Spleen (tissue), 11 donors: ENCODE measurements around the gene BAIAP2L1. TPM values are rescaled to one million over a fixed set of nuclear protein-coding genes. Genes with fewer than 3 reads are reported as not detected.

Experiments used
- DNase-seq: peaks from one replicate; pipeline ENCODE4 v3.0.0-alpha.2; 2020
- H3K27ac ChIP-seq, 8 donors: fragments of 200-600 bp; sonication (generic) in 7 of 8; 1 replicate in 4 of 8; 2 replicates in 4 of 8; pipeline versions ENCODE4 v1.5.0 to v1.8.0; 2016 to 2021; ENCODE audit warnings: inconsistent platforms in 4 of 8, mild to moderate bottlenecking in 4 of 8, moderate library complexity in 1 of 8
- H3K27me3 ChIP-seq, 7 donors: fragments of 200-600 bp; sonication (generic) in 6 of 7; replicated peaks in 1 of 7; 1 replicate in 4 of 7; 2 replicates in 3 of 7; pipeline versions ENCODE4 v1.5.0 to v1.8.0; 2016 to 2021; ENCODE audit warnings: inconsistent platforms in 3 of 7, mild to moderate bottlenecking in 1 of 7
- H3K36me3 ChIP-seq, 6 donors: fragments of 200-600 bp; sonication (generic) in 5 of 6; 1 replicate in 4 of 6; 2 replicates in 2 of 6; pipeline versions ENCODE4 v1.5.0 to v1.8.0; 2016 to 2021; ENCODE audit warnings: inconsistent platforms in 2 of 6
- H3K4me1 ChIP-seq, 6 donors: fragments of 200-600 bp; sonication (generic) in 5 of 6; 1 replicate in 3 of 6; 2 replicates in 3 of 6; pipeline versions ENCODE4 v1.5.0 to v1.8.0; 2016 to 2021; ENCODE audit warnings: inconsistent platforms in 3 of 6
- H3K4me3 ChIP-seq, 8 donors: fragments of 200-600 bp; sonication (generic) in 7 of 8; 1 replicate in 4 of 8; 2 replicates in 4 of 8; pipeline versions ENCODE4 v1.5.0 to v1.8.0; 2016 to 2021; ENCODE audit warnings: inconsistent platforms in 4 of 8, mild to moderate bottlenecking in 4 of 8, moderate library complexity in 2 of 8
- H3K9me3 ChIP-seq, 8 donors: fragments of 200-600 bp; sonication (generic) in 7 of 8; 1 replicate in 4 of 8; 2 replicates in 4 of 8; pipeline versions ENCODE4 v1.5.0 to v1.8.0; 2016 to 2021; ENCODE audit warnings: inconsistent platforms in 4 of 8
- POLR2A ChIP-seq, 3 donors: fragments of 450-650 bp; IDR thresholded peaks; one replicate each; pipeline ENCODE4 v1.5.1; 2017; ENCODE audit warnings: antibody characterized with exemption in 3 of 3, mild to moderate bottlenecking in 1 of 3
- POLR2AphosphoS5 ChIP-seq, 3 donors: sonication (generic); formaldehyde crosslinking; IDR thresholded peaks; one replicate each; pipeline ENCODE4 v1.5.1; 2017; ENCODE audit warnings: antibody characterized with exemption in 3 of 3
- WGBS, 5 donors: extraction: QIAGEN DNeasy Blood & Tissue Kit in 3 of 5; methylation state at CpG; one replicate each; pipeline versions ENCODE4 v1.1.5 to v1.1.7; 2013 to 2018; 5-methylcytosine and 5-hydroxymethylcytosine counted together
- intact Hi-C: fragments of 100-400 bp; cut with DNase I; formaldehyde crosslinking; loops from one replicate; pipeline ENCODE4 v1.15.0; 2023; ENCODE audit warnings: low total_unique reads
- polyA plus RNA-seq, 3 donors: library from polyadenylated mRNA; stranded (reverse); fragments of 200-250 nt; gene quantifications; one replicate each; pipeline ENCODE4 v1.2.1, GENCODE V29; 2013
- total RNA-seq, 7 donors: library from RNA; depleted of rRNA in 3 of 7; stranded (reverse); fragments of >200 nt in 3 of 7; fragmentation: NEBNext Ultra II Directional in 4 of 7; extraction: Animal tissue kit (Norgen Biotek cat#: 25700) in 4 of 7; gene quantifications; one replicate each; pipeline versions ENCODE4 v1.1.0 to v1.2.1, GENCODE V29; 2016 to 2021
- TF ChIP-seq, protein P1 (sequence below), 11 experiments: fragments of 200-600 bp in 7 of 11; fragments of 450-650 bp in 4 of 11; sonication (generic) in 4 of 11; IDR thresholded peaks in 8 of 11; conservative IDR thresholded peaks in 3 of 11; 1 replicate in 7 of 11; 2 replicates in 4 of 11; pipeline versions ENCODE4 v1.4.0 to v1.8.0; 2016 to 2021; ENCODE audit warnings: antibody characterized with exemption in 11 of 11, inconsistent platforms in 4 of 11, mild to moderate bottlenecking in 1 of 11
- donor health status: healthy with polysubstance abuse.
- donor health status: DM: no; HTN: no; CAD: no; lungs with moderate emphysema.
- donor health status: DM: no; HTN: no; CAD: no.
- donor health status: Bipolar disorder and iron deficiency.
- donor health status: healthy.
- donor health status: DM: no; HTN: no; CAD: no.
- donor health status: DM: yes; HTN: yes; CAD: no.

The BAIAP2L1 gene
- total and polyA plus RNA-seq, 10 donors: 0.72 to 2.6 (median 1.5) TPM

DNA sequence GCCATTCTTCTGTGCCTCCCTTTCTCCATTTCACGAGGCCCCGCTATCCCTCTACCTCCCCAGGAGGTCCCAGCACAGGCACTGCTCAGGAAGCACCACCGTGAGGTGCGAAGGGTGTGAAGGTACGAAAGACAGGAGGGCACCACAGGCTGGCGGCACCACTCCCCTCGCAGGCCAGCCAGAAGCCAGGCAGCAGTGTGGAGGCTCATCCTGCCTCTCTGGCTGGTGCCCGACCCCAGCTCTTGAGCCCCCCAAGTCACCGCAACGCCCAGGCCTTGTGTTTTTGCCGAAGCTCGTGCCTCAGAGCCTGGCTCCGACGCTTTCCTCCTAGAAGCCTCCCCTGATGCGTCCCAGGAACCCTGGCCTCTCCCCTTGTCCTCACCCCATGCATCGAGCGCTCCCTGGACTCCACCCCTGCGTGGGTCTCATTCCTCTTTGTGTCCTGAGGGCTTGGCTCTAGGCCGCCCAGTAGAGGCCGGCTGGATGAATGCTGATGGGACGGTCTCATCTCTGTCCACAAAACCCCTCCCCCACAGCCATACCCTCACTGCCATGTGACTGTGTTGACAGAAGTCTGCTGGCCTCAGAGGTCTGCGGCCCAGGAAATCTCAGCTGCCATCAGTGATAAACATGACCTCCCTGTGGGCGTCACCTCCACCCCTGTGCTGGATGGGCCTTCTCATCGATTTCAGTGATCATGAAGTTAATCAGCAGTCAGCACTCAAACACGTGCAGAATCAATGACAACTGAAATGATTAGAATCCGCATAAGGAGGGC, 100.1 kb downstream of the BAIAP2L1 start:
- no peak for TF ChIP-seq POLR2A (IDR thresholded peaks at IDR 0.05)
- TF ChIP-seq, protein P1, sequence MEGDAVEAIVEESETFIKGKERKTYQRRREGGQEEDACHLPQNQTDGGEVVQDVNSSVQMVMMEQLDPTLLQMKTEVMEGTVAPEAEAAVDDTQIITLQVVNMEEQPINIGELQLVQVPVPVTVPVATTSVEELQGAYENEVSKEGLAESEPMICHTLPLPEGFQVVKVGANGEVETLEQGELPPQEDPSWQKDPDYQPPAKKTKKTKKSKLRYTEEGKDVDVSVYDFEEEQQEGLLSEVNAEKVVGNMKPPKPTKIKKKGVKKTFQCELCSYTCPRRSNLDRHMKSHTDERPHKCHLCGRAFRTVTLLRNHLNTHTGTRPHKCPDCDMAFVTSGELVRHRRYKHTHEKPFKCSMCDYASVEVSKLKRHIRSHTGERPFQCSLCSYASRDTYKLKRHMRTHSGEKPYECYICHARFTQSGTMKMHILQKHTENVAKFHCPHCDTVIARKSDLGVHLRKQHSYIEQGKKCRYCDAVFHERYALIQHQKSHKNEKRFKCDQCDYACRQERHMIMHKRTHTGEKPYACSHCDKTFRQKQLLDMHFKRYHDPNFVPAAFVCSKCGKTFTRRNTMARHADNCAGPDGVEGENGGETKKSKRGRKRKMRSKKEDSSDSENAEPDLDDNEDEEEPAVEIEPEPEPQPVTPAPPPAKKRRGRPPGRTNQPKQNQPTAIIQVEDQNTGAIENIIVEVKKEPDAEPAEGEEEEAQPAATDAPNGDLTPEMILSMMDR (IDR thresholded peaks at IDR 0.05 in 8 of 11, conservative IDR thresholded peaks at IDR 0.05 in 3 of 11): no peak
- TF ChIP-seq POLR2AphosphoS5 (IDR thresholded peaks at IDR 0.05): peak in 1 of 3 donors; percentile 66
- WGBS, 5 donors: 88 to 91% (median 91%) methylated on average over 24 to 26 of the region's 26 CpGs
- Histone ChIP-seq H3K9me3 (no peaks in the 10 kb centered on the region), H3K27me3 (no peaks in the 10 kb centered on the region), H3K4me1 (no peaks in the 10 kb centered on the region), H3K36me3 (peaks cover 0 to 63% (median 7%) of the 10 kb centered on the region in 6 donors), H3K27ac (no peak overlapping the region), H3K4me3 (no peak overlapping the region)
- intact Hi-C loops: no loop called here
- DNase-seq: no peak

GRCh38 chr7:98297626-98298286, 103.1 kb downstream of the BAIAP2L1 start:
- no peak for DNase-seq
- H3K36me3 ChIP-seq: peaks cover 0 to 84% (median 23%) of the 10 kb centered on the region in 6 donors
- no peak overlapping the region for H3K4me3 ChIP-seq
- intact Hi-C loops: loop anchor here (10.0 kb wide), 1 partner anchor 107 kb away; the partner anchor contains the start of gene BAIAP2L1
- H3K27me3 ChIP-seq: no peaks in the 10 kb centered on the region
- no peaks in the 10 kb centered on the region for H3K9me3 ChIP-seq
- H3K27ac ChIP-seq: no peak overlapping the region
- 83 to 89% (median 87%) methylated on average over 21 of the region's 21 CpGs for WGBS, 5 donors
- TF ChIP-seq POLR2AphosphoS5 (IDR thresholded peaks at IDR 0.05) (peak in 1 of 3 donors; percentile 40), POLR2A (IDR thresholded peaks at IDR 0.05) (no peak)
- peaks cover 0 to 17% (median 4%) of the 10 kb centered on the region in 6 donors for H3K4me1 ChIP-seq

DNA sequence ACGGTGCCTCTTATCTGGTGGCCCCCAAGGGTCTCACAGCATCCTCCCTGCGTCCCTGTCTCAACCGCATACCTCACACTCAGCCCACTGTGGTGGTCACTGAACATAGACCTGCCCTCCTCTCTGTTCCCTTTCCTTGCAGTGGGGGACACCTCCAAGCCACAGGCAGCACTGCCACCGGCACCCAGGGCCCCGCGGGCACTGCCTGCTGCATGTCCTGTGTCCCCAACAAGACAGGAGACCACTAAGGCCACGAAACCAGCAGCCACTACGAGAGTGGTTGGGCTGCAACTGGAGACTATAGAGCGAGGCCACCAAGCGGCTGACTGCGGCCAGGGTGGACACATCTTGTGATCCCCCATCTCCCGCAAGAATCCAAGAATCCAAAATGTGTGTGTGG, 104.1 kb downstream of the BAIAP2L1 start:
- WGBS, 5 donors: 82 to 95% (median 89%) methylated on average over 9 to 12 of the region's 12 CpGs
- H3K27me3 ChIP-seq: no peaks in the 10 kb centered on the region
- H3K9me3 ChIP-seq: no peaks in the 10 kb centered on the region
- TF ChIP-seq, protein P1 (IDR thresholded peaks at IDR 0.05 in 8 of 11, conservative IDR thresholded peaks at IDR 0.05 in 3 of 11): no peak
- TF ChIP-seq POLR2AphosphoS5 (IDR thresholded peaks at IDR 0.05) (peak in 1 of 3 donors; percentile 64), POLR2A (IDR thresholded peaks at IDR 0.05) (no peak)
- H3K4me3 ChIP-seq: no peak overlapping the region
- no peak overlapping the region for H3K27ac ChIP-seq
- DNase-seq: no peak
- peaks cover 0 to 85% (median 33%) of the 10 kb centered on the region in 6 donors for H3K36me3 ChIP-seq
- intact Hi-C loops: loop anchor here (10.0 kb wide), 1 partner anchor 108 kb away; the partner anchor contains the start of gene BAIAP2L1
- H3K4me1 ChIP-seq: peaks cover 0 to 17% (median 5%) of the 10 kb centered on the region in 6 donors

GRCh38 chr7:98295467-98296192, 105.3 kb downstream of the BAIAP2L1 start:
- Histone ChIP-seq H3K27me3 (no peaks in the 10 kb centered on the region), H3K4me1 (peaks cover 0 to 28% (median 6%) of the 10 kb centered on the region in 6 donors), H3K27ac (peak overlapping the region in 1 of 8 donors; percentile 27), H3K36me3 (peaks cover 0 to 86% (median 41%) of the 10 kb centered on the region in 6 donors), H3K4me3 (no peak overlapping the region), H3K9me3 (no peaks in the 10 kb centered on the region)
- intact Hi-C loops: loop anchor here (10.0 kb wide), 1 partner anchor 109 kb away; the partner anchor contains the start of gene BAIAP2L1
- no peak for DNase-seq
- WGBS, 5 donors: 87 to 91% (median 91%) methylated on average over 15 to 19 of the region's 19 CpGs
- TF ChIP-seq POLR2A (IDR thresholded peaks at IDR 0.05) (no peak), POLR2AphosphoS5 (IDR thresholded peaks at IDR 0.05) (peak in 1 of 3 donors; percentile 20)
